H4 (cell line): ENCODE measurements around the gene ANKRD44. TPM values are rescaled to one million over a fixed set of nuclear protein-coding genes. Genes with fewer than 3 reads are reported as not detected.

Experiments
- DNase-seq: peaks from one replicate; pipeline ENCODE4 v3.0.0-alpha.2; 2015; ENCODE audit warnings: low spot score
- total RNA-seq: library from RNA; depleted of rRNA; stranded (reverse); fragments of >200 nt; shearing (Covaris generic); gene quantifications from 2 replicates; pipeline ENCODE4 v1.2.3, GENCODE V29; 2014; rRNA removed

ANKRD44 gene
- total RNA-seq, 1 experiment from 2014 or later: 4.0 TPM

DNA sequence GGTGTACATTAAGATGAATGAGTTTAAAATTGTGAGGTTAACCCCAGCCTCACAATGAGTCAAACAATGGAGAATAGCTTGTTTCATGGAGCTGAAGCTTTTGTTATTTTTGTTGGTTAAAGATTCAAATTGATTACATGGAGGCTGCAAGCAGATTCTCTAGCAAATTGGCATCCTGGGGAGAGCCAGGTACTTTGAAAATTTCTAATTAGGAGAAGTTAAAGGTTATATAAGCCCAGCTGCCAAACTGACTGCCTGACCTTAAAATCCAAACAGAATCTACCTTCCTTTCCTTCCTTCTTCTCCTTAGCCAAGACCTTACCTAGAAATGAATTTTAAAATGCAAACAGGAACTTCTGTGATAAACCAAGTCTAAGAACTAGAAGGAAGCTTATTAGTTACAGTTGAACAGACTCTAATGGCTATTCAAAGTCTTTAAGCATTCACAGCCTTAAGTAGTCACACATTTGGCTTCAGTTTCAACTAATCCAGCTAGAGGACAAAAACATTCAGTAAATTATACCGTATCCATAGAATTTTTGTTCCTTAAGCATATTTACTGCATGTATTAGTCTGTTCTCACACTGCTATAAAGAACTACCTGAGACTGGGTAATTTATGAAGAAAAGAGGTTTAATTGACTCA lies 352.6 kb downstream of the ANKRD44 start:
- DNase-seq: no peak

DNA sequence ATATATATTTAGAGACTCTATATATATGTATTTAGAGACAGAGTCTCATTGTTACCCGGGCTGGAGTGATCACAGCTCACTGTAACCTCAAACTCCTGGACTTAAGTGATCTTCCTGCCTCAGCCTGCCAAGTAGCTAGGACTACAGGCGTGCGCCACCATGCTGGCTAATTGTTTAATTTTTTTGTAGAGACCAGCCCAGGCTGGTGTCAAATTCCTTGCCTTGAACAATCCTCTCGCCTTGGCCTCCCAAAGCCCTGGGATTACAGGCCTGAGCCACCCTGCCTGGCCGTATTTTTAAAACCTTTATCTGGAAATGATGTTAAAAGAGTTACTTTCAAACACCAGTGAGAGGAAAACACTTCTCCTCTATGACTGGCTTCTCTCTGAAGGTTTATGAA lies 353.1 kb downstream of the ANKRD44 start:
- DNase-seq: no peak

DNA sequence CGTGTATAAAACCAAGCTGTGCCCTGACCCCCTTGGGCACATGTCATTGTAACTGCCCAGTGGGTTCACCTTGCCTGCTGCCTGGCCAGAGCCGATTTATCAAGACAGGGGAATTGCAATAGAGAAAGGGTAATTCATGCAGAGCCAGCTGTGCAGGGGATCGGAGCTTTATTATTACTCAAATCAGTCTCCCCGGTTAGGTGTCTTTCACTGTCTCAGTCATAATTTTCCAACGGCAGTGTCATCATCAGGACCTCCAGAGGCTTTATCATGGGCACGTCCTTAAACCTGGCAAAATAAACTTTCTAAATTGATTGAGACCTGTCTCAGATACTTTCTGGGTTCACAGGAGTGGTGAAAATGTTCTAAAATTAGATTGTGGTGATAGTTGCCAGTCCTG lies 354.5 kb downstream of the ANKRD44 start:
- DNase-seq: no peak

DNA sequence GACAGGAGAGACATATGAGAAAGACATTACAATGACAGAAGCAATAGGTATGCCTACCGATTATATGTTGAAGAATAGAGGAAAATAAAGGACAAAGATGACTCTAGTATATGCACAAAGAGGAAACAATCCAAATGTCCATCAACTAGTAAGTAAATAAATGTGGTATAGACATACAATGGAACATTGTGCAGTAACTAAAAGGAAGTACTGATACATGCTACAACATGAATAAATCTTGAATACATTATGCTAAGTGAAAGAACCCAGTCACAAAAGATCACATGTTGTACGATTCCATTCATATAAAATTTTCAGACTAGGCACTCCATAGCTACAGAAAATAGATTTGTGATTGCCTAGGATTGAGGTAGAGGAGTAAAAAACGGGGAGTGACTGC lies 355.5 kb downstream of the ANKRD44 start:
- no peak for DNase-seq

DNA sequence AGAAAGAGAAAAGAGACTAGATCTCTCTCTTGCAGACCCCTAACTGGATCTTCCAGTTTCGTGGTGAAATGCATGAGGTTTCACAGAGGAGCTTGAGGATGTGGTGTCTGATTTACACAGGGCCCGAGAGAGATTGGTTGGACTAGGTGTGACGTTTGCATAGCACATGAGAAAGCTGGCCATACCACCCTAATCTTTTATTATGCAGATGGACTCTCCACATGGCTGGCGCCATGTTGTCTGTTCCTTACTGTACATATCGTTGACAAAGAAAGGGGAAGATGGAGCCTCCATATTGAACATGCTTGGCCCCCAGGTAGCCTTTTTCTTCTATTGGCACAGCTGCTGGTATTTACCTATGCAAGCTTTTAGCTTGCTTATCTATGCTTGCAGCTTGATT lies 356.6 kb downstream of the ANKRD44 start:
- no peak for DNase-seq

DNA sequence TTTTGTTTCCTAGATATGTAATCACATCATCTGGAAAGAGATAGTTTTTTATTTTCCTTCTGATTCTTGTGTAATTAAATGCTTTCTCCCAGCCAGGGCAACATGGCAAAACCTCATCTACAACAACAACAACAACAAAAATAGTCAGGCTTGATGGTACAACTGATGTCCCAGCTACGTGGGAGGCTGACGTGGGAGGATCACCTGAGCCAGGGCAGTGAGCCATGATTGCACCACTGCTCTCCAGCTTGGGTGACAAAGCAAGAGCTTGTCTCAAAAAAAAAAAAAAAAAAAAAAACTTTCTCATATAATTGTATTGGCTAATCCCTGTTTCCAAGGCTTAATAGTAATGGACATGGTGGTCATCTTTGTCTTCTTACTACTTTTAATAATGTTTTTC lies 357.6 kb downstream of the ANKRD44 start:
- DNase-seq: no peak

DNA sequence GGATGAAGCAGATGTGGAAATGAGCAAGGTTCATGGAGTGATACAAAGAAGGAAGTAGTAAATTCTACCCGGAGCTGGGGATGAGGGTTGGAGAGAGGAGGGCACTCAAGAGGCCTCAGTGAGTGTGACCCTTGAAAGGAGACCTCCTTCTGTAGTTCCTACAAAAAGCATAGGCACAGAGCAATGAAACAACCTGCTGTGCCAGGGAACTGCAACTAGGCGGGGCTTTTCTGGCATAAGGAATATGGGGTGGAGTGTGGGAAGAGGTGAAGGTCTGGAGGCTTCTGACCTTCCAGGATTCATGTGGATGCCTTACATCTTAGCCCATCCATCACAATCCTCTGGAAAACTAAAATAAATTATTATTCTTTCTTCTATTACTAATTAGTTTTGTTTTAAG lies 358.6 kb downstream of the ANKRD44 start:
- DNase-seq: no peak

DNA sequence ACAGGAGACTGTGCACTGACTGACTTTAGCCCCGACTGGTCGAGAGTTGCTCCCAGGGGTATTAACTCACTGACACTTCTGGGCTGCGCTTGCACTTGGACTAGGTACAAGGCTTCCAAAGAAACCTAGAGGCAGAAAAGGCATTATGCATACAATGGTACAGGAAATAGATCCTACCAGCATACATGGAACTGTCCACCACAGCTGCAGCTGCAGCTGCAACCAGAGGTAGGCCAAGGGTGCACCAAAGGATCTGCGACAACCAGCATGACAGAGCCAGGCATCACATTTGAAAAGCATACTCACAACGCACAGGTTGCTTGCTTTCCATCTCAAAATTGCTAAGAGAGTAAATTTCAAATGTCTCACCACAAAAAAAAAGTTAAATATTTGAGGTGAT lies 361.5 kb downstream of the ANKRD44 start:
- DNase-seq: no peak

DNA sequence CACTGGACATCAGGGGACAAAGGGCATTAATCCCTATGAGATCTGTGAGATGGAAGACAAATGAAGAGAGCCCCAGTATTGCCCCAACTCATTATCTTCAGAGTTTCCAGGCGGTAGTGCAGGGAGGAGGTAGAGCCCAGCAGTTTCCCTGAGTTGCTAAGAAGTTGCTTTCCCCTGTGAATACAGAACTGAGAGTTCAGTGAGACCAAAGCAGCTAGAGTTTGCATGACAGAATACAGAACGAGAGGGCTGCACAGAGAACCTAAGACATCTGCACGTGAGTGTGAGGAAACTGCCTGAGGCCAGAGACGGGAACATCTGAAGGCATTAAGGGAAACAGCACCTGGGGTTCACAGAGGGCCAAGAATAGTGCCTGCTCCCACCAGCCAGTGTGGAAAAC lies 366.0 kb downstream of the ANKRD44 start:
- no peak for DNase-seq

DNA sequence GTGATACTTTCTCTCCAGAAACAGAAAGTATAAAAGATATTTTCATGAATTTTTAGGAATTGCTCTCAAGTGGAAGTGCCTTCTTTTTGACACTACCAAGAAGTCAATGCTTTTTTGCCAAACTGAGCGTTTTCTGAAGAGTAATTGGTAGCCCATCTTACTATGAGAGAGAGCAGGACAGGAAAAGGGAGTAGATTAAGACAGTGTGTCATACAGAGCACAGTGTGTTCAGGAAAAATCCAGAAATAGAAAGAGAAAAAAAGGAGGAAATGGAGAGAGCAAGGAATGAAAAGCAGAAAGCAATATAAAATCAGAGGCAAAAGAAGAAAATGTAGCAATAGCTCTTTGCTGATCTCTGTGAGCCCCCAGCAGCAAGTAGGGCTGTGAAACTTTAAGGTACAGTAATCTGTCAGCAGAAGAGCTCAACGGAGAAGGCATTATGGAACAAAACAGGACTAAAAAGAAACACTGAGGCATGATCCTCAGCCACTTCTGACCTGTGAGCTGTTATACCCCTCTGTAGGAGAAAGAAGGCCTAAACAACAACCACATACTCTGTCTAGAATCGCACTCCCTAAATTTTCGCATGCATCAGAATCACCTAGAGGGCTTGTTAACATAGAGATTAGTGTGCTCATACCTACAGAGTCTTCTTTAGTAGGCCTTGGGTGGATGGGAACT lies 369.0 kb downstream of the ANKRD44 start:
- no peak for DNase-seq

DNA sequence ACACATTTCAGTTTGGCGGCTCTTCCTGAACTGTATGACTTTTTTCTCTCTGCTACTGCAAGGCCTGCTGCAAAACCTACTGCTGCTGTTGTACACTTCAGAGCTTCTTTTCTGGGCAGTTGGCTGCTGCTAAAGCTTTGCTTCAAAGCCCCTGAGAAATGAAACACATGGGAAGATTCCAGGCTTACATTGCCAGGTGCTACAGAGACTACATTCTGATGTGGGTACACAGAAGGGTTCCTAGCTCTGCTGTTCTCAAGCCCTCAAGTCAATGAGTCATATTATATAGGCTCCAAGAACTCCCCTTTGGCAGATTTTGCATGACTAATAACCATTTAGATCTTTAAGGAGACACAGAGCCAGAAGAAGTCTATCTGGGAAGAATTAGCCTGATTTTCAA lies 371.2 kb downstream of the ANKRD44 start:
- no peak for DNase-seq

Other genes starting within 250 kb of the ANKRD44 start
- gene SF3B1, start 124.2 kb upstream of the ANKRD44 start, total RNA-seq: 155 and 279 TPM in 2 replicates
- gene COQ10B, start 142.8 kb upstream of the ANKRD44 start, total RNA-seq: 28.0 and 28.8 TPM in 2 replicates
- gene HSPD1, start 189.1 kb upstream of the ANKRD44 start, total RNA-seq: 364 and 452 TPM in 2 replicates
- 328 and 511 TPM in 2 replicates for gene HSPE1, start 189.6 kb upstream of the ANKRD44 start, total RNA-seq
- 32.4 and 44.5 TPM in 2 replicates for gene MOB4, start 205.3 kb upstream of the ANKRD44 start, total RNA-seq